EL (cell line): ENCODE measurements around the gene OR14K1.
"Not testable (repeated sequence)": the region's sequence is repeated elsewhere in the genome, so short reads cannot be mapped to it uniquely, and the experiment has no call there.

Experiments
- DNase-seq: peaks from one replicate; pipeline ENCODE4 v3.0.0-alpha.2; 2016

The OR14K1 gene

GRCh38 chr1:247738315-247738714 lies at the start of gene OR14K1:
Gene OR14K1 (plus strand): TSS chr1:247738615. CDS start chr1:247738615, 0 bp downstream.
- DNase-seq = no peak

DNA sequence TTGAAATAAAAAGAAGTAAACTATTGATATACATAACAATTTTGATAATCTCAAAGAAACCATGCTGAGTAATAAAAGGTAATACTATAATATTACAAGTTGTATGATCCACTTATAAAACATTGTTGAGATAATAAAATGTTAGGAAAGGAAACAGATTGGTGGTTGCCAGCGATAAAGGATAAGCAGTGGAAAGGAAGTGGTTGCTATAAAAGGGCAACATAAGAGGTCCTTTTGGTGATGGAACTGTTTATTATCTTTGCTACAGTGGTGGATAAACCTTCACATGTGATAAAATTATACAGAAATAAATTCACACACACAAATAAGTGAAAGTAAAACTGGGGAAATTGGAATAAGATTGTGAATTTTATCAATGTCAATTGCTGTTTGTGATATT lies 37.1 kb upstream of the OR14K1 start:
- DNase-seq = no peak

DNA sequence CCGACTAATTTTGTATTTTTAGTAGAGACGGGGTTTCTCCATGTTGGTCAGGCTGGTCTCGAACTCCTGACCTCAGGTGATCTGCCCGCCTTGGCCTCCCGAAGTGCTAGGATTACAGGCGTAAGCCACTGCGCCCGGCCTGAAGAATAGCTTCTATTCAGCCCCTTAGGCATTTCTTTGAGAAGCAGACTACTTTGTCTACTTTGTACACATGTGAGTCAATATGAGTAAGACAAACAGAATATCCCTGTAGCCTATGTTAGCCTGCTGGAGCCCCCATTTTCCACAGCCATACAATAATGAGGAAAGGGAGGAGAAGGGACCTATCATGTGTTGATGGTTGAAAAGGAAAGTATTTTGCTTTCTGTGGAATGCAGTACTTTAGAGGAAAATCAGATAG lies 27.7 kb upstream of the OR14K1 start:
- DNase-seq = not testable (repeated sequence)

GRCh38 chr1:247713753-247714152 lies 24.7 kb upstream of the OR14K1 start:
- DNase-seq = no peak

DNA sequence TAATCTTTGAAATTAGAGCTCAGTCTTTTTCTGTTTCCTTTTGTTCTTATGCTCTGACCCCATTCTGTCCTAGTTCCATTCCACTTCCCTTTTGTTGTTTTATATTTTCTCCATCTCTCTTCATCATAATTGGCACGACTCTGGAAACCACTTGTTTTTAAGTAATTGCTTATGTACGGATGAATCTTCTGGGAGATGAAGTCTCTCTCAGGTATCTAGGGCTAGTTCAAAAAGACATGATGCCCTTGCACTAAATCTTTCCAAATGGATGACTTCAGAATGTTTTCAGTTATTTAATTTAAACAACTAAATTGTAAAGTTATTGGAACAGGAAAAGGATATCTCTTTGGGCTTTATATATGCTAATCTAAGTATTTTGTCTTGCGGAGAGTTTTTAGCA lies 21.9 kb upstream of the OR14K1 start, which contains the start of gene OR6F1:
TSS of gene OR6F1 (minus strand) at position 101 of the 400 bp plus-strand sequence. CDS start 3,891 bp downstream, outside the sequence.
- DNase-seq = no peak

- no peak for DNase-seq
Observed at GRCh38 chr1:247721222-247721621, 17.2 kb upstream of the OR14K1 start.

GRCh38 chr1:247740721-247741120 lies 2.3 kb downstream of the OR14K1 start:
- DNase-seq = peak; percentile 20

- no peak for DNase-seq
Observed at GRCh38 chr1:247741756-247742155, 3.3 kb downstream of the OR14K1 start.

DNA sequence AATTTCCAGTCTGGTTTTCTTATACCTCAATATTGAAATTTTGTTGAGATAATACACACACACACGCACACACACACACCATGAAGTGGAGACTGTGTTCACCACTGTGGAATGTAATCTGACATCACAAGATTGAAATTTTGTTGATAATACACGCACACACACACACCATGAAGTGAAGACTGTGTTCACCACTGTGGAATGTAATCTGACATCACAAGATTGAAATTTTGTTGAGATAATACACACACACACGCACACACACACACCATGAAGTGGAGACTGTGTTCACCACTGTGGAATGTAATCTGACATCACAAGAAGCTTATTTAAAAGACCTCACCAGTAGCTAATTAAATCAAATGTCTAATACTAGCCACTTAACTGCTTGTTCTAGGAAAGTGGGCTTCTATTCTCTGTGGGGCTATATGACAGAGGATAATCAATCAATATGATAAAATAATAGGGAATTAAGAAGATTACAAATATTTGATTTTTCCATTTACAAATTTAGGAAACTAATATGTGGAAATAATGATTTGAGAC lies 3.9 kb downstream of the OR14K1 start:
- peak; percentile 30 for DNase-seq

GRCh38 chr1:247746391-247746935 lies 8.0 kb downstream of the OR14K1 start:
- peak; percentile 11 for DNase-seq

GRCh38 chr1:247747616-247748015 lies 9.2 kb downstream of the OR14K1 start:
- DNase-seq = peak; percentile 20

DNA sequence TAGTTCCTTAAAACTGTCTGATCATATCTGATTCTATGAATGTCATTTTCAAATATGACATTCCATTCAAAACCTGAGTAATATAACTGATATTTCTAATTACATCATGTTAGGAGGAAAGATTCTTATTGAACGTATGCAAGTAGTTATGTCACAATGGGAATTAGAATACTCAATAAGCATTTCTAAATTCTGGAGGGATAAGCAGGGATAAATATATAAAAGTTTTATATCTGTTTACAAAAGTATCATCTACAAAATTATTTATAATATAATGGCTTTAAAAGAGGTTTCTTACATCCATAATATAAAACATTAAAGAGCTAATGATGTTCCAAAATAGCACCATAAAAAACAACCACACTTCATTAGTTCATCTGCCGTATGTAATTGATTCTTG lies 9.6 kb downstream of the OR14K1 start, which contains the start of gene OR14A2:
TSS of gene OR14A2 (minus strand) at position 101 of the 400 bp plus-strand sequence.
- no peak for DNase-seq

DNA sequence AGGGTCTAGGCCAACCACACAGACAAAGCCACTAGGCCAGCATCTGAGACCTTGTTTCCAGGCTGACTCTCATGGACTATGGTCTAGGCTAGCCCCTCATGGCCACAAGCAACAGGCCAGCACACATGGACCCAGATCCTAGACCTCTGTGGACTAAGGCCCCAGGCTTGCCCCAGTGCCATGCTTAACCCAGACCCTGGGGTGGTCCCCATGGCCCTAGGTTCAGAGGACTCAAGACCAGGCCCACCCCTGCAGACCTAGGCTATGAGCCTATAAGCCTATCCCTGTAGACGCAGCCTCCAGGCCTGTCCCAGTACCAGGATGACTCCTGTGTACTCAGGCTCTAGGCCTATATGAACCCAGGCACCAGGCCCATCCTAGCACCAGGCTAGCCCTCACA lies 11.5 kb downstream of the OR14K1 start:
- no peak for DNase-seq

GRCh38 chr1:247754311-247754710 lies 15.9 kb downstream of the OR14K1 start:
- DNase-seq = not testable (repeated sequence)

DNA sequence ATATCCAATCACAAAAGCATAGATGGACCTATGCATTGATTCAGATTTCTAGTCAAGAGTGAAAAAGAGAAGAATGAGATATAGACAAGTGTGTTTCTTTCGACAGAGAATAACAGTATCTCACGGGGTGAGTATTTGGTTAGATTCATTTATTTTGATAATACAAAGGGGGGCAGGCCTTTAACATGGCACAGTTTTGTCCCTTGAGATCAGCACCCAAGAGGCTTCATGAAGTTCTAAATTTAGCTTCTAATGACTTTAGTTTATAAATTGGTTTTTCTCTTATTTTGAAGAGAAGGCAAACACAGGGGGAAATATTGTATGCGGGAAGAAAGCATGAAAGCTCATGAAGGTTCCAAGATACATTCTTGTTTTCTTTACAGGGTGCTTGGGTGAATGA lies 22.0 kb downstream of the OR14K1 start, which contains the start of gene OR1C1:
TSS of gene OR1C1 (minus strand) at position 101 of the 400 bp plus-strand sequence. CDS start 2,150 bp downstream, outside the sequence.
- no peak for DNase-seq

- DNase-seq = no peak
Observed at GRCh38 chr1:247769603-247770002, 31.2 kb downstream of the OR14K1 start.
